ENCODE results near the gene TRAPPC3. TPM values are rescaled to one million over a fixed set of nuclear protein-coding genes. Genes with fewer than 3 reads are reported as not detected.
A peak's percentile ranks its signal among the peaks of the same experiment; 100 is the strongest.

TRAPPC3 gene
- total RNA-seq, 4 donors from 2014 or later: 68.3 to 132 (median 112) TPM

DNA sequence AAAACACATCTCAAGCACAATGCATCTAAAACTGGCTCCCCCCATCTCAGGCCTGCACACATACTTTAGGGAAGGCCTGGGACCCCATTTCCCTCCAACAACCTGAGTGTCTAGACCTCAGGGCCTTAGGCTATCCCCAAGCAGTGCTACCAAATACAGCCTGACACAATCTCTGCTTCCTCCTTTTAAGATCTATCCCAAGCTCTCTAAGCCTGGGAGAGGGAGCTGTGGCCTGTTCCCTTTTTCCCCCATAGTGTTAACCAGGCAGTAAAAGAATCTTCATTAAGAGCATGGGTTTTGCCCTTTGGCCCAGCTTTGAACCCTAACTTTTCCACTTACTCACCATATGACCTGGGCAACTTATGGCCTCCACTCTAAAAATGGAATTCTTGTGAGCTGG, 13.5 kb downstream of the TRAPPC3 start:
- Histone ChIP-seq H3K27ac (peak overlapping the region; percentile 76 to 86 (median 82)), H3K4me3 (no peak overlapping the region), H3K36me3 (peaks cover 9 to 42% (median 10%) of the 10 kb centered on the region in 3 donors), H3K9me3 (no peaks in the 10 kb centered on the region), H3K27me3 (no peaks in the 10 kb centered on the region), H3K4me1 (peaks cover 35 to 72% (median 55%) of the 10 kb centered on the region in 3 donors)
- intact Hi-C loops (cut with DNase I): no loop called here
- DNase-seq: no peak
- TF ChIP-seq, protein P1, sequence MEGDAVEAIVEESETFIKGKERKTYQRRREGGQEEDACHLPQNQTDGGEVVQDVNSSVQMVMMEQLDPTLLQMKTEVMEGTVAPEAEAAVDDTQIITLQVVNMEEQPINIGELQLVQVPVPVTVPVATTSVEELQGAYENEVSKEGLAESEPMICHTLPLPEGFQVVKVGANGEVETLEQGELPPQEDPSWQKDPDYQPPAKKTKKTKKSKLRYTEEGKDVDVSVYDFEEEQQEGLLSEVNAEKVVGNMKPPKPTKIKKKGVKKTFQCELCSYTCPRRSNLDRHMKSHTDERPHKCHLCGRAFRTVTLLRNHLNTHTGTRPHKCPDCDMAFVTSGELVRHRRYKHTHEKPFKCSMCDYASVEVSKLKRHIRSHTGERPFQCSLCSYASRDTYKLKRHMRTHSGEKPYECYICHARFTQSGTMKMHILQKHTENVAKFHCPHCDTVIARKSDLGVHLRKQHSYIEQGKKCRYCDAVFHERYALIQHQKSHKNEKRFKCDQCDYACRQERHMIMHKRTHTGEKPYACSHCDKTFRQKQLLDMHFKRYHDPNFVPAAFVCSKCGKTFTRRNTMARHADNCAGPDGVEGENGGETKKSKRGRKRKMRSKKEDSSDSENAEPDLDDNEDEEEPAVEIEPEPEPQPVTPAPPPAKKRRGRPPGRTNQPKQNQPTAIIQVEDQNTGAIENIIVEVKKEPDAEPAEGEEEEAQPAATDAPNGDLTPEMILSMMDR (IDR thresholded peaks at IDR 0.05): no peak
- no peak for TF ChIP-seq POLR2A (IDR thresholded peaks at IDR 0.05)

DNA sequence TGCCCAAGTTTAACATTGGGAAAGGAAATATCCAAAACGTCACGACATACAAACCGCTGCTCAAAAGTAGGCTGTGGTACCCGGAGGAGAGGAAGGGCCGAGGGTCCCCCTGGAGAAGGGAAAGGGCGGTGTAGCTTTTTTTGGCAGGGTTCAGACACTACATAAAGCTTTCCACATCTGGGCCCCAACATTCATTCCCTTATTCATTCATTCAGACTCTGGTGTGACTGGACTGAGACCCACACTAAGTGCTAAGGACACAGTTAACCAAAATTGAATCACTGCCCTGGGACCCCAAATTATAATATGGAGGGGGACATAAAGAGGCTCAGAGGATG, 14.0 kb downstream of the TRAPPC3 start:
- intact Hi-C loops (cut with DNase I): no loop called here
- H3K4me3 ChIP-seq: no peak overlapping the region
- H3K27ac ChIP-seq: peak overlapping the region; percentile 76 to 86 (median 82)
- H3K36me3 ChIP-seq: peaks cover 9 to 40% (median 10%) of the 10 kb centered on the region in 3 donors
- H3K9me3 ChIP-seq: no peaks in the 10 kb centered on the region
- no peak for TF ChIP-seq POLR2A (IDR thresholded peaks at IDR 0.05)
- TF ChIP-seq, protein P1 (IDR thresholded peaks at IDR 0.05): no peak
- WGBS, 2 donors: 50 to 56% methylated on average over 4 of the region's 6 CpGs
- peaks cover 35 to 68% (median 50%) of the 10 kb centered on the region in 3 donors for H3K4me1 ChIP-seq
- no peak for DNase-seq
- no peaks in the 10 kb centered on the region for H3K27me3 ChIP-seq

GRCh38 chr1:36134505-36135329, 14.6 kb downstream of the TRAPPC3 start:
- WGBS, 2 donors: 67 to 74% methylated on average over 5 to 7 of the region's 7 CpGs
- Histone ChIP-seq H3K27ac (peak overlapping the region; percentile 76 to 86 (median 82)), H3K9me3 (no peaks in the 10 kb centered on the region), H3K27me3 (no peaks in the 10 kb centered on the region), H3K4me1 (peaks cover 35 to 62% (median 44%) of the 10 kb centered on the region in 3 donors), H3K36me3 (peaks cover 7 to 34% (median 10%) of the 10 kb centered on the region in 3 donors), H3K4me3 (no peak overlapping the region)
- TF ChIP-seq POLR2A (IDR thresholded peaks at IDR 0.05): no peak
- TF ChIP-seq, protein P1 (IDR thresholded peaks at IDR 0.05): peak; percentile 20 to 63 (median 57)
- intact Hi-C loops (cut with DNase I): loop anchor here (5.0 kb wide), 1 partner anchor 37 kb away; no protein-coding TSS in a partner anchor
- no peak for DNase-seq

DNA sequence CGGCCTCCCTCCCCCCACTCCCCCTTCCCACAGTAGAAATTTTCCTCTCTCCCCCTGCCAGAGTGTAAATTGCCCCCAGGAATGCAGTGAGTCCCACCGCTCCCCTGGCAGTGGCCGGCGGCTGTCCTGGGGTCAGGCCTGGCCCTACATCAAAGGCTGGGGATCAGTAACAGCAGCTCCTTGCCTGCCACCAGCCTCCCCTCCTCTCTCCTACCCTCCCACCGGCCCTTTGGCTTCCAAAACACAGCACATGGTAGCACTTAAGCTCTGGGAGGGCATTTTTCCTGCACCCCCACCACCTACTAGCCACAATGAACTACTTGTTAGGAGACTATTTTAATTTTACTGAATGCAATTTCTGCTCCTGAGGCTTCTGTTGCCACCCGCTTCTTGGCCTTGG, 15.3 kb downstream of the TRAPPC3 start:
- Histone ChIP-seq H3K27ac (peak overlapping the region; percentile 76 to 86 (median 82)), H3K4me1 (peaks cover 35 to 55% (median 42%) of the 10 kb centered on the region in 3 donors), H3K4me3 (no peak overlapping the region), H3K9me3 (no peaks in the 10 kb centered on the region), H3K36me3 (peaks cover 0 to 27% (median 10%) of the 10 kb centered on the region in 3 donors), H3K27me3 (no peaks in the 10 kb centered on the region)
- TF ChIP-seq POLR2A (IDR thresholded peaks at IDR 0.05): no peak
- TF ChIP-seq, protein P1 (IDR thresholded peaks at IDR 0.05): no peak
- intact Hi-C loops (cut with DNase I): loop anchor here (5.0 kb wide), 1 partner anchor 37 kb away; no protein-coding TSS in a partner anchor
- WGBS, 2 donors: 60 to 65% methylated on average over 4 to 5 of the region's 6 CpGs
- no peak for DNase-seq

DNA sequence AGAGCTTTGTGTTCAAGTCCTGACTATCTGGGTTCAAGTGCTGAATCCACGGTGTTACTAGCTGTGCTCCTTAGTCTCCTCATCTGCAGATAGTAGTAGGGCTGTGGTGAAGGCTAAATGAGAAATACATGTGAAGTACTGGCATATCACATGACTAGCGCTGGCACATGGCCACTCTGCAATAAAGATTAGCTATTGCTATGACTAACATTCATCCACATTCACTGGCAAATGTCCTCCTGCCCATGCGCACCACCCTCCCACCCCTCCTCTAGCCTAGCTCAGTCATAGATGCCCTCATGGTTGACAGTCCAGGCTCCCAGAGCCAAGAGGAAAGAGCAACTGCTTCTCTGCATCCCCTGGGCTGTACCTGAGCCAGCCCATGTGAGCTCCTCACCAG, 15.8 kb downstream of the TRAPPC3 start:
- 63 to 64% methylated on average over 3 of the region's 3 CpGs for WGBS, 2 donors
- H3K36me3 ChIP-seq: peaks cover 0 to 21% (median 10%) of the 10 kb centered on the region in 3 donors
- no peaks in the 10 kb centered on the region for H3K9me3 ChIP-seq
- DNase-seq: no peak
- no peaks in the 10 kb centered on the region for H3K27me3 ChIP-seq
- TF ChIP-seq, protein P1 (IDR thresholded peaks at IDR 0.05): no peak
- no peak for TF ChIP-seq POLR2A (IDR thresholded peaks at IDR 0.05)
- H3K4me1 ChIP-seq: peaks cover 35 to 55% (median 42%) of the 10 kb centered on the region in 3 donors
- no peak overlapping the region for H3K4me3 ChIP-seq
- intact Hi-C loops (cut with DNase I): loop anchor here (5.0 kb wide), 1 partner anchor 36 kb away; no protein-coding TSS in a partner anchor
- peak overlapping the region; percentile 76 to 86 (median 82) for H3K27ac ChIP-seq

All from esophagus squamous epithelium (tissue), 5 donors.